ENCODE results near the gene ABHD1. TPM values are rescaled to one million over a fixed set of nuclear protein-coding genes. Genes with fewer than 3 reads are reported as not detected.
"Not testable (repeated sequence)": the region's sequence is repeated elsewhere in the genome, so short reads cannot be mapped to it uniquely, and the experiment has no call there.

ABHD1 gene
- total and polyA plus RNA-seq, 2 donors, result 0.09 to 0.27 TPM

GRCh38 chr2:27102329-27102728 lies 21.3 kb upstream of the ABHD1 start:
- no peak for DNase-seq (ENCODE audit: low read depth in 6 of 9, low spot score in 9 of 9)
- Histone ChIP-seq H3K36me3 (ENCODE audit: control insufficient read depth in 2 of 2, insufficient read depth in 2 of 2, low read length in 1 of 2) (no peaks in the 10 kb centered on the region), H3K4me1 (ENCODE audit: control insufficient read depth in 2 of 2, insufficient read depth in 2 of 2, low read length in 2 of 2) (no peaks in the 10 kb centered on the region), H3K4me3 (ENCODE audit: low read length in 2 of 2) (no peak overlapping the region), H3K27ac (ENCODE audit: low read depth in 1 of 2, low read length in 1 of 2) (no peak overlapping the region), H3K27me3 (ENCODE audit: control insufficient read depth in 2 of 2, insufficient read depth in 1 of 2, low read length in 1 of 2) (peaks cover 0 to 4% of the 10 kb centered on the region in 2 donors), H3K9me3 (ENCODE audit: control insufficient read depth in 2 of 2, insufficient read depth in 1 of 2, low read length in 1 of 2) (no peaks in the 10 kb centered on the region)
- WGBS, result 94% methylated on average over 5 of the region's 5 CpGs

DNA sequence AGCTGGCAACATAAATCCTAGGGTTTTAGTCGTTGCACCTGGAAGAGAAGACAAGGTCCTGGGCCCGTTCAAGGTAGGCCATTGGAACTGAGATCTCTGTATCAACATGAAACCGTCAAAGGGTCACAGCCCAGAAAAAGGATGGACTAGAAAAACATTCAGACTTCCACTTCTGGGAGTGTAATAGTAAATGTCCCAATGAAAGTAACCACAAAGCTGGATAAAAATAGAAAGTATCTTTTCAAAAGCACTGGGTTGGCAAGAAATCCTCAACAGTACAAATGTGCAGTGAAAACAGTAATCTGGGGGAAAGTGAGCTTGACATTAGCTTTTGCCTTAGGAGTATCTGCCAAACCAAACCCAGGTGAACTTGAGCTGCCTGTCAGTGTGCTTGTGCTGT lies 17.6 kb upstream of the ABHD1 start:
- 89% methylated on average over 3 of the region's 3 CpGs for WGBS
- Histone ChIP-seq H3K4me3 (ENCODE audit: low read length in 2 of 2) (no peak overlapping the region), H3K4me1 (ENCODE audit: control insufficient read depth in 2 of 2, insufficient read depth in 2 of 2, low read length in 2 of 2) (no peaks in the 10 kb centered on the region), H3K36me3 (ENCODE audit: control insufficient read depth in 2 of 2, insufficient read depth in 2 of 2, low read length in 1 of 2) (no peaks in the 10 kb centered on the region), H3K9me3 (ENCODE audit: control insufficient read depth in 2 of 2, insufficient read depth in 1 of 2, low read length in 1 of 2) (no peaks in the 10 kb centered on the region), H3K27me3 (ENCODE audit: control insufficient read depth in 2 of 2, insufficient read depth in 1 of 2, low read length in 1 of 2) (peaks cover 0 to 9% of the 10 kb centered on the region in 2 donors), H3K27ac (ENCODE audit: low read depth in 1 of 2, low read length in 1 of 2) (no peak overlapping the region)
- no peak for DNase-seq (ENCODE audit: low read depth in 6 of 9, low spot score in 9 of 9)

GRCh38 chr2:27108221-27108620 lies 15.4 kb upstream of the ABHD1 start:
- H3K9me3 ChIP-seq (ENCODE audit: control insufficient read depth in 2 of 2, insufficient read depth in 1 of 2, low read length in 1 of 2), result no peaks in the 10 kb centered on the region
- H3K36me3 ChIP-seq (ENCODE audit: control insufficient read depth in 2 of 2, insufficient read depth in 2 of 2, low read length in 1 of 2), result no peaks in the 10 kb centered on the region
- H3K27ac ChIP-seq (ENCODE audit: low read depth in 1 of 2, low read length in 1 of 2), result no peak overlapping the region
- peaks cover 0 to 5% of the 10 kb centered on the region in 2 donors for H3K27me3 ChIP-seq (ENCODE audit: control insufficient read depth in 2 of 2, insufficient read depth in 1 of 2, low read length in 1 of 2)
- no peaks in the 10 kb centered on the region for H3K4me1 ChIP-seq (ENCODE audit: control insufficient read depth in 2 of 2, insufficient read depth in 2 of 2, low read length in 2 of 2)
- WGBS, result 98% methylated on average over 2 of the region's 2 CpGs
- no peak overlapping the region for H3K4me3 ChIP-seq (ENCODE audit: low read length in 2 of 2)
- DNase-seq (ENCODE audit: low read depth in 6 of 9, low spot score in 9 of 9), result no peak

GRCh38 chr2:27109083-27109482 lies 14.5 kb upstream of the ABHD1 start:
- Histone ChIP-seq H3K36me3 (ENCODE audit: control insufficient read depth in 2 of 2, insufficient read depth in 2 of 2, low read length in 1 of 2) (no peaks in the 10 kb centered on the region), H3K4me1 (ENCODE audit: control insufficient read depth in 2 of 2, insufficient read depth in 2 of 2, low read length in 2 of 2) (no peaks in the 10 kb centered on the region), H3K9me3 (ENCODE audit: control insufficient read depth in 2 of 2, insufficient read depth in 1 of 2, low read length in 1 of 2) (no peaks in the 10 kb centered on the region), H3K27ac (ENCODE audit: low read depth in 1 of 2, low read length in 1 of 2) (no peak overlapping the region), H3K27me3 (ENCODE audit: control insufficient read depth in 2 of 2, insufficient read depth in 1 of 2, low read length in 1 of 2) (peaks cover 0 to 8% of the 10 kb centered on the region in 2 donors), H3K4me3 (ENCODE audit: low read length in 2 of 2) (no peak overlapping the region)
- WGBS, result 95% methylated on average over 3 of the region's 3 CpGs
- DNase-seq (ENCODE audit: low read depth in 6 of 9, low spot score in 9 of 9), result no peak

GRCh38 chr2:27110603-27111352 lies 12.8 kb upstream of the ABHD1 start:
- not testable (repeated sequence) for H3K4me1 ChIP-seq (ENCODE audit: control insufficient read depth in 2 of 2, insufficient read depth in 2 of 2, low read length in 2 of 2); H3K36me3 ChIP-seq (ENCODE audit: control insufficient read depth in 2 of 2, insufficient read depth in 2 of 2, low read length in 1 of 2); H3K27ac ChIP-seq (ENCODE audit: low read depth in 1 of 2, low read length in 1 of 2); DNase-seq (ENCODE audit: low read depth in 6 of 9, low spot score in 9 of 9); H3K9me3 ChIP-seq (ENCODE audit: control insufficient read depth in 2 of 2, insufficient read depth in 1 of 2, low read length in 1 of 2); H3K4me3 ChIP-seq (ENCODE audit: low read length in 2 of 2)
- peaks cover 0 to 15% of the 10 kb centered on the region in 2 donors for H3K27me3 ChIP-seq (ENCODE audit: control insufficient read depth in 2 of 2, insufficient read depth in 1 of 2, low read length in 1 of 2)
- WGBS, result 79% methylated on average over 24 of the region's 24 CpGs

DNA sequence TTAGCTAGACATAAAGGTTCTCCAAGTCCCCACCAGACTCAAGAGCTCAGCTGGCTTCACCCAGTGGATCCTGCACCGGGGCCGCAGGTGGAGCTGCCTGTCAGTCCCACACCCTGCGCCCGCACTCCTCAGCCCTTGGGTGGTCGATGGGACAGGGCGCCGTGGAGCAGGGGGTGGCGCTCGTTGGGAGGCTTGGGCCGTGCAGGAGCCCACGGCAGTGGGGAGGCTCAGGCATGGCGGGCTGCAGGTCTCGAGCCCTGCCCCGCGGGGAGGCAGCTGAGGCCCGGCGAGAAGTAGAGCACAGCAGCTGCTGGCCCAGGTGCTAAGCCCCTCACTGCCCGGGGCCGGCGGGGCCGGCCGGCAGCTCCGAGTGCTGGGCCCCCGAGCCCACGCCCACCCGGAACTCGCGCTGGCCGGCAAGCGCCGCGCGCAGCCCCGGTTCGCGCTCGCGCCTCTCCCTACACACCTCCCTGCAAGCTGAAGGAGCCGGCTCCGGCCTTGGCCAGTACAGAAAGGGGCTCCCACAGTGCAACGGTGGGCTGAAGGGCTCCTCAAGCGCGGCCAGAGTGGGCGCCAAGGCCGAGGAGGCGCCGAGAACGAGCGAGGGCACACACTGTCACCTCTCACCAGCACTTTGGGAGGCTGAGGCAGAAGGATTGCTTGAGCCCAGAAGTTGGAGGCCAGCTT lies 12.1 kb upstream of the ABHD1 start:
- H3K27ac ChIP-seq (ENCODE audit: low read depth in 1 of 2, low read length in 1 of 2); DNase-seq (ENCODE audit: low read depth in 6 of 9, low spot score in 9 of 9); H3K4me3 ChIP-seq (ENCODE audit: low read length in 2 of 2); H3K9me3 ChIP-seq (ENCODE audit: control insufficient read depth in 2 of 2, insufficient read depth in 1 of 2, low read length in 1 of 2); H3K4me1 ChIP-seq (ENCODE audit: control insufficient read depth in 2 of 2, insufficient read depth in 2 of 2, low read length in 2 of 2); H3K36me3 ChIP-seq (ENCODE audit: control insufficient read depth in 2 of 2, insufficient read depth in 2 of 2, low read length in 1 of 2): not testable (repeated sequence)
- WGBS, result 97% methylated on average over 49 of the region's 49 CpGs
- H3K27me3 ChIP-seq (ENCODE audit: control insufficient read depth in 2 of 2, insufficient read depth in 1 of 2, low read length in 1 of 2), result peaks cover 0 to 18% of the 10 kb centered on the region in 2 donors

DNA sequence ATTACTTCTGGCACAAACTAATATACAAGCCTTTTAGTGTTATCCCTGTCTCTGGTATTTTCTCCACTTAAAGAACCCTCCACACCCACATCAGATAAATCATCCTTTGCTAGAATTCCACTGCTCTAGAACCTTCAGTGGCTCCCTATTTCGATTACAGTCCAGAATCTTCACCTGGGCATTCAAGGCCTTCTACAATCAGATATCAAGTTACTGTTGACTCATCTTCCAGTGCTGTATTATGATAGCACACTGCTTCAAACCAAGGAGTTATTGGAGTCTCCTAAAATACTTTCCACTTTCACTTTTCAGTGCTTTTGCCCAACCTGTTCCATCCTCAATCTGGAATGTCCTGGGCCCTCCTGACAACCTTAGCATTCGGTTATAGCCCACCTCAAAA lies 8.1 kb upstream of the ABHD1 start:
- DNase-seq (ENCODE audit: low read depth in 6 of 9, low spot score in 9 of 9), result no peak
- no peaks in the 10 kb centered on the region for H3K36me3 ChIP-seq (ENCODE audit: control insufficient read depth in 2 of 2, insufficient read depth in 2 of 2, low read length in 1 of 2)
- H3K4me3 ChIP-seq (ENCODE audit: low read length in 2 of 2), result no peak overlapping the region
- 87% methylated on average over 2 of the region's 2 CpGs for WGBS
- H3K4me1 ChIP-seq (ENCODE audit: control insufficient read depth in 2 of 2, insufficient read depth in 2 of 2, low read length in 2 of 2), result peaks cover 0 to 3% of the 10 kb centered on the region in 2 donors
- no peak overlapping the region for H3K27ac ChIP-seq (ENCODE audit: low read depth in 1 of 2, low read length in 1 of 2)
- H3K9me3 ChIP-seq (ENCODE audit: control insufficient read depth in 2 of 2, insufficient read depth in 1 of 2, low read length in 1 of 2), result no peaks in the 10 kb centered on the region
- peaks cover 23 to 50% of the 10 kb centered on the region in 2 donors for H3K27me3 ChIP-seq (ENCODE audit: control insufficient read depth in 2 of 2, insufficient read depth in 1 of 2, low read length in 1 of 2)

DNA sequence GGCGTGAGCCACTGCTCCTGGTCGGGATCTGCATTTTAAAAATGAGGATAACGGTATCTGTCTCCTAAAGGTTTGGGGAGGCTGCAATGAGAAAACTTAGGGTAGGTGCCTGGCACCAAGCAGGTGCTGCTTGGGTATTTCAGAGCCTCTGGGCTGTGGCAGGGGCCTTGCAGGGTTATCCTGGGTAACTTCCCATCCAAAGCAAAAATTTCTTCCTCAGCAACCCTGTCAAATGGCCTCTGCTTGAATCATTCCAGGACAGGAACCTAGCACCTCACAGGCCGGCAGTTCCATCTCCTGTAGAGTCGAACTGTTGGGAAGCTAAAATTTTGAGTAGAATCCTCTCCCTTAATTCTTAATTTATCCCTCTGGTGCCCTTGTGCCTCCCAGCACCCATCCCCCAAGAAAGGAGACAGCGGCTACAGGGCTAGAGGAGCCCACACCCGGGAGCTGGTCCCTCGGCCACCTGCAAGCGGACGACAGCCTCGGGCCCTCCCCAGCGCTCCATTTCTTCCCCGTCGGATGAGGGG lies 5.6 kb upstream of the ABHD1 start:
- Histone ChIP-seq H3K9me3 (ENCODE audit: control insufficient read depth in 2 of 2, insufficient read depth in 1 of 2, low read length in 1 of 2) (no peaks in the 10 kb centered on the region), H3K4me3 (ENCODE audit: low read length in 2 of 2) (no peak overlapping the region)
- WGBS, result 46% methylated on average over 14 of the region's 14 CpGs

More for the DNA sequence above, 5.6 kb upstream of the ABHD1 start:
- Histone ChIP-seq H3K27me3 (ENCODE audit: control insufficient read depth in 2 of 2, insufficient read depth in 1 of 2, low read length in 1 of 2) (peaks cover 35 to 75% of the 10 kb centered on the region in 2 donors), H3K4me1 (ENCODE audit: control insufficient read depth in 2 of 2, insufficient read depth in 2 of 2, low read length in 2 of 2) (peaks cover 0 to 5% of the 10 kb centered on the region in 2 donors), H3K36me3 (ENCODE audit: control insufficient read depth in 2 of 2, insufficient read depth in 2 of 2, low read length in 1 of 2) (no peaks in the 10 kb centered on the region), H3K27ac (ENCODE audit: low read depth in 1 of 2, low read length in 1 of 2) (no peak overlapping the region)
- DNase-seq (ENCODE audit: low read depth in 6 of 9, low spot score in 9 of 9), result no peak
